HCEC 1CT (cell line): ENCODE results near the gene CDH12.
"Not testable (repeated sequence)": the region's sequence is repeated elsewhere in the genome, so short reads cannot be mapped to it uniquely, and the experiment has no call there.

ENCODE experiments used
- DNase-seq: peaks from one replicate; pipeline ENCODE4 v3.0.0-alpha.2; 2017

Gene CDH12

DNA sequence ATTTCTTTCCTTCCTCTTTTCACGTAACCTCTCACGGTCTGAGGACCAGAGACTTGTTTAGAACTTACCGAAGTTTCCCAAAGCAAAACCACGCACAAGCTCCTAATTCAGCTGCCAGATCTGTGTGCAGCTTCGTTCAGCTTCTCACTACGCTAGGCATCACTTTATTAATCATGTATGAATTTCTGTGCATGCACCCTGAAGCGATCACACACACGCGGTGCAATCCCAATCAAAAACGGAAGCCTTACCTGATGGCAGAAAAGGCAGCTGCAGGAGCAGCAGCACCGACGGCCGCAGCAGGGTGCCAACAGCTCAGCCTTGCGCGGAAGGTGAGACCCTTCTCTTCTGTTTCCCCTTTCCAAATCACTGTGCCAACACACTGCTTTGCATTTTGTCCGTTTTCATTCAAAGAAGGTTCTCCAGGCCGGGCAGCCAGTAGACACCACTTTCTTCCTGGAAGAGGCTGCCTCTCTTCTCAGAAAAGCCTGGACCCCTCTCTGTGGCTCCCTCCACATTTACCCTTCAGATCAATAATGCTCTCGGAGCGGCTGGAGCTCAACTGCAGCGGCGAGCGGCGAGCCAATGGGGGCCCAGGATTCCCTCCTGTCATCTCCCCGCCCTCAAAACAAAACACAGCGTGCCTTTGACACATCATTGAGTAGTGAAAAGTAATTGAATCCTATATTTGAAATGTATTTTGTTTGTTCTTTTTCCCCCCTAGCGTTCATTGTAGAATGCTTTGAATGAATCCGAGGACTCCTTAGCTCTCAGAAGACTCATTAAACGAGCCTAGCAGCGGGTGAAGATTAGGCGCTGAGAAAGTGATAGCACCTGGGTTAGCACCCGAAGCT lies at the start of gene CDH12:
TSS of gene CDH12 (minus strand) at position 538 of the 854 bp plus-strand sequence.
- DNase-seq = no peak

DNA sequence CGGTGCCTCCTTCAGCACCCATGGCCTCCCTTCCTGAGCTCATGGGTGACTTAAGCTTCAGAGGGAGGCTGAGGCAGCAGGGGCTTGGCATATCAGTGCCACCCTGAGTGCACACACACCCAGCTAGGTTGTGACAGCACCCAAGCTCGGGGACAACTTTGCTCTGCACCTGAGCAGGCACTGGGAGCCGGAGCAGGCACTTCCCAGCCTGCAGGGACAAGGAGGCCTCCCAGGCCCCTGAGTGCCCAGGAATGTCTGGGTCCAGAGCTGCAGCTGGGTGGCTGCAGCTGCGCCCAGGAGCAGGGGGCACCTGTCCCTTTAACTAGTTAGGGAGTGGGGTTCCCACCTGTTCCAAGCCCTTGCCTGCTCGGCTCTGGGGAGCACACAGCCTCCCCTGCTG lies 48.7 kb upstream of the CDH12 start:
- no peak for DNase-seq

DNA sequence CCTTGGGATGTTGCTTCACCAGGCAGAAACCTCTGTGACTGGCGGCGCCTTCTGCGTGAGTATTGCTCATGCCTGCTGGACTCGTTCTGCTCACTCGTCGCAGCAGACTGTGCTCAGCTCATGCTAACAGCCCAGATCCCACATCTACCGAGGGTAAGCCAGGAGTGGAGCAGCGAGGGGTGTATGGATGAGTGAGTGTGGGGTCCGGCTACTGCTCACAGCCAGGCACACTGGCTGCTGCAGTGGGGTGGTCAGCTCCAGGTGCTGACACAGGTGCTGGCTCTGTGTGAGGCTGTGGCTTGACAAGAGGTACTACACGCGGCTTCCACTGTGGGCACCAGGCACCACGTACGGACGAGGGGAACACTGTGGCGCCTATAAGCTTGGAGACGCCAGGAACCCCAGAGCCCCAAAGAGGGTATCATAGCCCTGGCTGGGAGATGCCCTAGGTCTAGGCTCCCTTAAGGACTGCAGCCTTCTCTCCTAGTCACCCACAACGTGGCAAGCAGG lies 47.7 kb upstream of the CDH12 start:
- DNase-seq = no peak

DNA sequence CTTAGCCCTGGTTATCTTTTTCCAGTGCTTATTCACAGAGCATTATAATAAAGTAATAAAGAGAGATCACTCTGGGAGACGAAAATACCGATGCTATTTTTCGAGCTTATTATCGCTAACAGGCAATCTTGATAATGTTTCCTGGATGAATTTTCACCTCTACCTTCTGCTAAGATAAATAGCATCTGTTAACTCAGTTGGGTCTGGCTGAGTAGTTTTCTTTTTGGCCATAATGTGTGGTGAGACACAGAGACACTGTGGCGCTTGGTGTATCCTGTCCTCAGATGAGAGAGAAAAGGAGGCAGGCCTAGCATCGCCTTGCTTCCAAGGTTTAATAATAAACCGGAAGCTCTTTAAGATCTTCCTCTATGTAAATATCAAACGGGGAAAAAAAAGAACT lies 46.2 kb upstream of the CDH12 start:
- DNase-seq = no peak

DNA sequence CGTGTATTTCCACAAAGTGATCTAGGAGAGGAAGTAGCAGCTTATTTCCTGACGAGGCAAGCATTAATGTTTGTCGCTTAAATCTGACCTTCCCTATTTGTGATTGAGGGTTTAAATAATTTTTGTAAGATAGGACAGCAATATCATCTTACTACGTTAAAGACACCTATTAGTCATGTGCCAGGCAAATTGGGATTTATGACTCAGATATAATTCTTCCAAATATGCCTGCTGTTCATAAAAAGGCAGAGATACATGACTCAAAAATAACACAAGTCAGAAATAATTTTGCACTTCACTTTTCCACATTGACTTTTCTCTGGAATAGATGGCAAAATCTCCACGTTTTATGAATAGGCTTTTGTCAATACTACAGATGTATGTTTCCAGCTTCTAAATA lies 43.0 kb upstream of the CDH12 start:
- DNase-seq = no peak

DNA sequence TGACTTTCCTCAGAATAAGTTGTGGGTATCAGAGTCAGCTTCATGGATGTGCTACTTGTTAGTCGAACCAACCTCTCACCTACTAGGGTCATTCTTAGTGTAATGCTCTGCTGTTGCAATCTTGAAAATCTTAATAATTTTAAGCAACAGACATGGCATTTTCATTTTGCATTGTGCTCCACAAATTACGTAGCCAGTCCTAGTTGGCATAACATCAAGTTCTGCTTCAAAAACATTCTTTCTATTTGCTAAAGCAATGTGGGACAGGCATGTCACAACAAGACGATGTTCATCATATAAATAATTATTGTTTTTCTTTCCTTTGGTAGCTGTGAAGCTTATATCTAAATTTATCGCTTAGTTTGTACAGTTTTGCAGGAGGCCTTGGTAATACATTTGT lies 39.3 kb upstream of the CDH12 start:
- no peak for DNase-seq

DNA sequence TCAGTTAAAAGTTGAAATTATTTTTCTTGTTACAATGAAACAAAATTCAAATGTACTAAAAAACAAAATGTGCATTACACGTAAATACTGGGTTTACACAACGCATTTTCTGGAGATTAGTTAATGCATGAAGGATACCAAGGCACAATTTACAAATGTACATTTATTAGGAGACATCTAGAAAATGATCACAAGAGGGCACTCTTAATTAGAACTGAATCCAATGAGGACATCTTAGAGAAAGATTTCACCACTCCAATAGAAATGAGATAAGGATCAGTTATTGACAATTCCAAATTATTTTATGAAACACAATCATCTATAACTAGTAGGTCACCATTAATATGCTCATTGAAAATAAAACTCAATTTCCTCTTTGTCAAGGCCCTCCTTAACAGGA lies 36.6 kb upstream of the CDH12 start:
- no peak for DNase-seq

DNA sequence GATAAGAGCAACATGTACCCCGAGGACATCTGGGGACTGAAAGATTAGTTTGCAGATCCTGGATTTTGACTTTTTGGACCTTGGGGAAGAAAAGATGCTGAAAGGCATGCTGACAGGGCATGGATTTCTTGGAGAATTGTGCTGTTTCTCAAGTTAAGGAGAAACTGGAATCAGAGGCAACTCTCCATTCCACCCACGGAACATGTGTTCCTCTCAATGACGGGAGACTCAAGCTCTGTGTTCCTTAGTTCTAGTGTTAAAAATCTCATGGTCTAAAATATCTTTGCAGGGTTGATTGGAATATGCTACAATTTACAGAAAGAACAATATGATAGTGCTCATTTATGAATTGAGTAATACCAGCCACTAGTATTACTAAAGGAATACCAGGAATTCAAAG lies 34.4 kb upstream of the CDH12 start:
- no peak for DNase-seq

DNA sequence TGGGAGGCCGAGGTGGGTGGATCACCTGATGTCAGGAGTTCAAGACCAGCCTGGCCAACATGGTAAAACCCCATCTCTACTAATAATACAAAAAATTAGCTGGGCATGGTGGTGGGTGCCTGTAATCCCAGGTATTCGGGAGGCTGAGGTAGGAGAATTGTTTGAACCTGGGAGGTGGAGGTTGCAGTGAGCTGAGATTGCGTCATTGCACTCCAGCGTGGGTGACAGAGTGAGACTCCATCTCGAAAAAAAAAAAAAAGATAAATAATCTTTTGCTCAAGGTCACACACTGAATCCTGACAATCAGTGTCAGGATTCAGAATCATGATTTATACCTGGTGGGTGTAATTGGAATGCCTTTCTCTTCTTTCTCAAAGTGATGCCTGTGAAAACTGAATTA lies 5.8 kb upstream of the CDH12 start:
- DNase-seq = not testable (repeated sequence)

DNA sequence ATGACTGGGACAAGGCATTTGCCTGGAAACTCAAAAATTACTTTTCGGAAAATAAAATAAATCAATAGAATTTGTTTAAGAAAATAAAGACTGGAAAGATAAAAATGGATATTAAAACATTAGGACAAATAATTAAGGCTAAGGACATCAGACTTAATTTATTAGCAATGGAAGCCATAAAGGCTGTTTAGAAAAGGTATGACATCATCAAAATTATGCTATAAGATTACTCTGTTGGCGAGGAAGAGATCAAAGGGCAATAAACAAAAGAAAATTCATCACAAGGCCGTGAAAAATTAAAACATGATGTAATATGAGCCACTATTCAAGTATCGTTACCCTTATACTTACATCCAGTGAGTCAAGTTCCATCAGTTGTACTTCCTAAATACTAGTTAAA lies 2.7 kb upstream of the CDH12 start:
- no peak for DNase-seq

DNA sequence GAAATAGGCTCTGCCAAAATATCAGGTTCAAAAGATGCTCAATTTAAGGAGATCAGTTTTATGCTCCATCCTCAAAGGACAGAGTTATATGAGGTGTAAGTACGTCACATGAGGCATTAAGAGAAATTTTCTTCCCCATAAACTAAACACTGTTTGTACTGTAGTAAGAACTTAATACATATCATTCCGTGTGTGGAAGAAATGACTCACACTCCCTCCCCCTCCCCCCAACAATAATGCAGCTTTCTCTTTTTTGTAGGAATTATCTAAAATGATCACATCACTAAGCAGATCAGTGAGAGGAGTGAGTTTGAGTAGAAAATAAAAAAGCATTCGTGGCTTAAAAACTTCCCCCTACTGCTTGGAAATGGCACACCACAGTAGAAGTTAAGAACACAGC lies 2.2 kb downstream of the CDH12 start:
- no peak for DNase-seq

DNA sequence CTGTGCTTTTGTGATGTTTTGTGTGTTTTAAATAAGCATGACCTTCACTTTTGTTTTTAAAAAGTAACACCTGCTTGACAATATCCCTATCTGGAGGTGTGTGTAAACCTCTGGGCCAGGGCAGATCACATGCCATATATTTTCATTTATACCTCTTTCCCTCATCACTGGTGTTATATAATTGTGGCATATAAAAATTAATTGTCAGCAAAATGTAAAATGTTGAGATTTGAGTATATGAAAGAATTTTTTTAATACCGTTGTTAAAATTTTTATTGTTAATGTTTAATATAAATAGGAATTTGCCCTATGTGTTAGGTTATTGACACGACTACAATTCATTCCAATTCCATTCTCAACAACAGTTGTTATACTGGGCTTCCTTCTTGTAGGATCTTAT lies 6.5 kb downstream of the CDH12 start:
- DNase-seq = no peak

DNA sequence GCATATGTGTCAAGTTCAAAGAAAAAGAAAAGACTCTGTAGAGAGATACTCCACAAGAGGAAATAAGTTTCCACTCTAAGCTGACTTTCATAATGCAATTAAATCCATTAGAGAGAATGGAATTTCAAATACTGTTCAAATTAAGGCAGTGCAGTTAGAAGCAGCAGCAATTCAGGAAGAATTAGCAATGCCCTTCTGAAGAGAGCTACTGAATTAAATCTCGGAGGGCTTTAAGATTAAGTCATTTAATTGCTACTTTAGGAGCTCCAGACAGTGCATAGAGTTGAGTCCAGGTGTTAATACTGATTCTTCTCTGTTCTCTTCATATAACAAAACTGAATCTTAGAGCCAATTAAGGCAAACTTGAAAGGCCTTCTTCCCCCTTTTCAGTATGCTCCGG lies 8.5 kb downstream of the CDH12 start:
- DNase-seq = no peak

DNA sequence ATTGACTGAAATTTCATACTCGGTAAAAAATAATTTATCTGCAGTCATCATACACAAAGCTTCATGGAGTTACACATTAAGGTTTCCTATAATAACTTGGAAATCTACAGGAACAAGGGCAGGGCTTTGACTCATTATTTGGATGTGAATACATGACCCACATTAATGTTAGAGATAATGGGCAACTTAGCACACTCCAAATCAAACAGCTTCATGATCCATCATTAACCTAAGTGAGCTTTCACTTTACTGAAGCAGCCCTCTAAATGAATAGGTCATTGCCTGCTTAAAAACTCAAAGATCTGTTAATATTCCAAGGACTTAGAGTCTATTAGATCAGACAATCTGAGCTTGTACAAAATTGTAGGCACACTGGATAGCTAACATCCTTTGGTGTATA lies 9.0 kb downstream of the CDH12 start:
- no peak for DNase-seq

DNA sequence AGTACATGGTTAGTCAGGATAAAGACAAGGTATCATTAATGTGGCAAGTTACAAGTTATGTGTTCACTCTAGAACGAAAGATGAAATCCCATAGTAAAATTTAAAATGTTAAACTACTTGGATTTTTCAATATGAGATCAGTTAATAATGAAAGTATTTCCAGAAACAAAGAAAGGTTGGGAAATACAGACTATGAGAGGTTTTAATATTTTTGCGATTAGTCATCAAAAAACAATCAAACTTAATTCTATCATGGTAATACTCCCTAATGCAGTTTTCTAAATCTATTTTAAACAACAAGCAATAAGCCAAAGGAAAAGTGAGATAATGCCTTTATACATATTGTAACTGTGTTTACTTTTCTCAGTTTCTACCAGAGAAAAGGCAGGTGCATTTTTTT lies 10.6 kb downstream of the CDH12 start:
- no peak for DNase-seq

DNA sequence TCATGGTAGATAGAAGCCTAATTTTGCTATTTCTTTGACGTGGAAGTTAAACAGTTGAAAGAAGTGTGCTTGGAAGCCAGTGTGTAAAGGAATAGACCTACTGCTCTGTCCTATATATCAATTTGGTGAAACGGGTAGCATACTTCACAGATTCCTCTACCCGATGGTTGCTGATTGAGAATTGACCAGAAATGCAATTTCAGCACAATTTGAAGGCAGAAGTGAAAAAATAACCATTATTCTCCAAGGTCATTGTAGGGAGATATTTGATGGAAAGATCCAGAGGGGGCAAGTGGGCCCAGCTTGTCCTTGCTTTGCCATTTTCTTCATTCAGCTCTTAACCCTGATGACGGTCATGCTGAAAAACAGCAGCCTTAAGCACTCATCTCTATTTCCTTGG lies 15.3 kb downstream of the CDH12 start:
- no peak for DNase-seq

DNA sequence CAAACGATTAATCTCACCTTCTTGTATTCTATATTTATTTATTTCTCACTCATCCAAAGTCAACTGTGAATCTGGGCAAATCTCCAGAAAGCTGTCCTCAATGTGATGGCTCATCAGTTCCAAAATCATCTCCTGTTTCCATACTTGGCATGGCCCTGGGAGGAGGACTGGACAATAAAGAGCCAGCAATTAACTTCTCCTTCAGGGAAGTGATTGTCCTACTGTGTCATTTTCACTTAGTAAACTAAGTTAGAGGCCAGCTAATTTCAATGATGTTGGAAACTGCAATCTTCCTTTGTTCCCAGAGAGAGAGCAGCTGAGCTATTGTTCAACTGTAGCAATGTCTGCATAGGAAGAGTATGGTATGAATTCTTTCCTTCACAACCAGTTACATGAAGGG lies 17.5 kb downstream of the CDH12 start:
- DNase-seq = no peak

DNA sequence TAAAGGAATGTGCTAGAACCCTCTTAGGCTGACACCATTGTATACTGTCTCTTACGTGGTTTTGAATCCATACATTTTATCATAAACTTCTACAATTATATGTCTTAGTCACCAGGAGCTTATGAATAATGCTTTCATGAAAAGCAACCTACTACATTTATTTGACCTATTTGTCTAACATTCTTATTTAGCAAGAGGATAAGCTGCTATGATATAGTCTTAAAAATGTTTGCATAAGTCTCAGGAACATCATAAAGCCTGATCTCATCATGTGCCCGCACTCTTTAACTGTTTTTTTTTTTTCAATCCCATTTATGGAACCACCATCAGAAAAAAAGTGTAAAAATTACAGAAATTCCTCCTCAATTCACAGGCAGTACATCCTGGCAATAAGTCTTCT lies 59.7 kb downstream of the CDH12 start:
- no peak for DNase-seq

DNA sequence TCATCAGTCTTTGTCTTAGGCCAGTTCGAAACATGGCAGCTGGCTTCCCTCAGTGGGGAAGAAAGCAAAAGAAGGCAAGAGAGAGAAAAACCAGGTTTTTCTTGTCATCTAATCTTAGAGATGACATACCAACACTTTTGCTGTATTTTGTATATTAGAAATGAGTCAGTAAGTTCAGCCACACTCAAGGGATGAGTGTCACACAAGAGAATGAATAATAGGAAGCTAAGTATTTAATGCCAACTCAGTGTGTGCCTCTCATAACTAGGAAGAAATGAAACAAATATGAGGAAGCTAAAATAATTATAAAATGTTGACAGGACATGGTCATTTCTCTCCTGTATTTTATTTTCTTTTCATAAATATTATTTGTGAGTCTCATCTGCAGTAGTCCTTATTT lies 65.3 kb downstream of the CDH12 start:
- DNase-seq = no peak

DNA sequence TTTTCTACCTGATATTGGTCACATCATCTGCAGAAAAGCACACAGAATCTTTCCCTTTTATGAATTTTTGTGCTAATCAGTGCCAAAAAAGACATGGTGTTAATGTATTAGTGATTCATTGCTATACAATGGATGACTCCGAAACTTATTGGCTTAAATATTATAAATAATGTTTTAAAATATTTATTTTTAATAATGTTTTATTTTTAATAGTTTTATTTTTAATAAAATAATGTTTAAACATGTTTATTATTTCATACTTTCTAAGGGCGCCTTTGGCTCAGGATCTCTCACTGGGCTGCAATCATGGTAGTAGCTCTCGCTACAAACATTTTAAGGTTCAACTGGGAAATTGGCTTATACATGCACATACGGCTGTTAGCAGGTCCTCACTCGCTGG lies 65.7 kb downstream of the CDH12 start:
- no peak for DNase-seq

DNA sequence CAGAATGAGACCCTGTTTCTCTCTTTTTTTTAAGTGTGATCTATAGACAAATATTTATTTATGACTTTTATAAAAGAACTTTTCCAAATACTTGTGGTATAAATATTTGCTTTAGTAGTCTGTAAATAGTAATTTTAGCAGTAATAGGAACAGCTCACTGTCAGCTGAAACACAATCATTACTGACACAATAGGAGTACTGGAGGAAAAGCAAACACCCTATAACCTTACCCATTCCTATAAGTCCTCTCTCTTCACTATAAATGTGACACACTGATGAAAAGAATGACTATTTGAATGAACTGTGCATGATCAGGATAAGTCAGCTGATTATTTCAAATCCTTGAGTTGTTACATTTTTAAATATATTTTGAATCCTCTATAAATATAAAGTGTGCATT lies 72.4 kb downstream of the CDH12 start:
- DNase-seq = no peak

DNA sequence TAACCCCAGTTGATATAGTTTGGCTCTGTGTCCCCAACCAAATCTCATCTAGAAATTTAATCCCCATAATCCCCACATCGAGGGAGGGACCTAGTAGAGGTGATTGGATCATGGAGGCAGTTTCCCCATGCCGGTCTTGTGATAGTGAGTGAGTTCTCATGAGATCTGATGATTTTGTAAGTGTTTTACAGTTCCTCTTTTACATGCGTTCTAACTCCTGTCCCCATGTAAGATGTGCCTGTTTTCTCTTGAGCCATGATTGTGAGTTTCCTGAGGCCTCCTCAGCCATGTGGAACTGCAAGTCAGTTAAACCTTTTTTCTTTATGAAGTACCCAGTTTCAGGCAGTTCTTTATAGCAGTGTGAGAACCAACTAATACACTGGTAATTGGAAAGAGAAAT lies 73.6 kb downstream of the CDH12 start:
- no peak for DNase-seq

DNA sequence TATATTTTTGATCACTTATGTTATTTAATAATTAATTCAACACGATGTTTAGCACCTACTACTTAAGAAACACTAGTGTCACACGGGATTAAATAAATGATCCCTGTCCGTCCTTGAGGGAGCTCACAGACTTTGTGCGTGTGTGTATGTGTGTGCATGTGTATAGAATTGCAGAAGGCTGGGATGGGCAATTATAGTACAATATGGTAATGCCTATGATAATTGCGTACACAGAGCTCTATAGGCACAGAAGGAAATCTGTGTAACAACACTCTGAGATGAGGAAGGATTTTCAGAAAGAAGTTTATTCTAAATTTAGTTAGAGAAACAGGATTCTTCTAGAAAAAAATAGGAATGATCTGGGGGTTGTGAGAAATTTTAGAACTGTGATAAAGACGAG lies 76.9 kb downstream of the CDH12 start:
- DNase-seq = no peak

DNA sequence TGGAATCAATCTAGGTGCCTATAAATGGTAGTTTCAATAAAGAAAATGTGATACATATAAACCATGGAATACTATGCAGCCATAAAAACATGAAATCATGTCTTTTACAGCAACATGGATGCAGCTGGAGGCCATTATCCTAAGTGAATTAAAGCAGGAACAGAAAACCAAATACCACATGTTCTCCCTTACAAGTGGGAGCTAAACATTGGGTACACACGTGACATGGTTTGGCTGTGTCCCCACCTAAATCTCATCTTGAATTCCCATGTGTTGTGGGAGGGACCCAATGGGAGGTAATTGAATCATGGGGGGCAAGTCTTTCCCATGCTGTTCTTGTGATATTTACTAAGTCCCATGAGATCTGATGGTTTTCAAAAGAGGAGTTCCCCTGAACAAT lies 78.9 kb downstream of the CDH12 start:
- not testable (repeated sequence) for DNase-seq

DNA sequence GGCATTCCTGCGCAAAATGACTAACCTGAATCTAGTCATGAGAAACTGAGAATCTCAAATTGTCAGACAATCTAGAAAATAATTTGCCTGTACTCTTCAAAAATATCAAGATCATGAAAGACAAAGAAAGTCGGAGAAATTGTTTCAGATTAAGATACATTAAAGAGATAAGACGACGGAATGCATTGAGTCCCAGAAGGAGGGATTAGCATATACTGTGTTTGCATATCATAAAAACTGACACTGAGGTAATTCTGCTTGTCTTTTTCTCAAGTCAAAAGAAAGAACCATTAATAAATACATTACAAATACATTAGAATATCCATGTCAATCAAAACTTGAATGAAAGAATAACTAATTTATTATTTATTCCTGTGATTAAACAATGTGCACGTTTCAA lies 88.4 kb downstream of the CDH12 start:
- no peak for DNase-seq
